ENCODE results near the gene B3GAT1.

The B3GAT1 gene

GRCh38 chr11:134331354-134332188 is 80.5 kb downstream of the B3GAT1 start, which contains the start of gene GLB1L2:
Gene GLB1L2, plus strand, starts transcription at chr11:134331988. Its CDS starts 74 bp downstream, at chr11:134332062.
- DNase-seq, result peak; percentile 48

GRCh38 chr11:134330611-134331353 is 81.3 kb downstream of the B3GAT1 start:
- DNase-seq, result no peak
